Activated naive CD4-positive, alpha-beta T cell treated with anti-CD3 and anti-CD28 coated beads, Interleukin-2, amount 50 U/mL, for 72 hours (primary cell): ENCODE results near the gene TPGS2. TPM values are rescaled to one million over a fixed set of nuclear protein-coding genes. Genes with fewer than 3 reads are reported as not detected.
A peak's percentile ranks its signal among the peaks of the same experiment; 100 is the strongest.
"Not testable (repeated sequence)": the region's sequence is repeated elsewhere in the genome, so short reads cannot be mapped to it uniquely, and the experiment has no call there.

Source experiments
- ATAC-seq, 2 donors: fragments of 150-1000 bp; cut with Tn5 transposase; 2 replicates each; pipeline ENCODE4 v1.10.0; 2021; ENCODE audit warnings: mild to moderate bottlenecking in 2 of 2, moderate library complexity in 2 of 2
- DNase-seq, 2 donors: peaks; one replicate each; pipeline ENCODE4 v3.0.0; 2021 to 2022; ENCODE audit warnings: low spot score in 2 of 2
- H3K27ac Mint-ChIP-seq, 2 donors: one replicate each; pipeline ENCODE4 v1.8.0; 2022; ENCODE audit warnings: mild to moderate bottlenecking in 2 of 2, mixed read lengths in 2 of 2
- H3K36me3 Mint-ChIP-seq, 2 donors: one replicate each; pipeline ENCODE4 v1.8.0; 2022; ENCODE audit warnings: mixed read lengths in 2 of 2
- H3K9me3 Mint-ChIP-seq, 2 donors: one replicate each; pipeline ENCODE4 v1.8.0; 2022; ENCODE audit warnings: mixed read lengths in 2 of 2
- total RNA-seq, 2 donors: library from RNA; stranded (reverse); gene quantifications; one replicate each; pipeline ENCODE4 v1.2.3, GENCODE V29; 2022

Gene TPGS2
- total RNA-seq, 2 donors from 2014 or later = 52.8 to 99.0 TPM

- Mint-ChIP-seq H3K27ac (no peak overlapping the region), H3K9me3 (no peaks in the 10 kb centered on the region)
- no peak for ATAC-seq
Observed at GRCh38 chr18:36769172-36769571, 59.6 kb downstream of the TPGS2 start.

GRCh38 chr18:36766836-36767235, 62.0 kb downstream of the TPGS2 start:
- no peak for ATAC-seq
- DNase-seq = no peak
- Mint-ChIP-seq H3K27ac (no peak overlapping the region), H3K36me3 (no peaks in the 10 kb centered on the region), H3K9me3 (no peaks in the 10 kb centered on the region)

More at GRCh38 chr18:36769172-36769571, 59.6 kb downstream of the TPGS2 start:
- no peaks in the 10 kb centered on the region for H3K36me3 Mint-ChIP-seq
- DNase-seq = no peak

- not testable (repeated sequence) for H3K9me3 Mint-ChIP-seq, ATAC-seq, H3K36me3 Mint-ChIP-seq, DNase-seq, H3K27ac Mint-ChIP-seq
Observed at GRCh38 chr18:36762965-36763364, 65.8 kb downstream of the TPGS2 start.

- no peak for ATAC-seq
- H3K27ac Mint-ChIP-seq = no peak overlapping the region
- H3K9me3 Mint-ChIP-seq = no peaks in the 10 kb centered on the region
- no peak for DNase-seq
- H3K36me3 Mint-ChIP-seq = no peaks in the 10 kb centered on the region
Observed at GRCh38 chr18:36762074-36762473, 66.7 kb downstream of the TPGS2 start.

GRCh38 chr18:36761186-36761698, 67.6 kb downstream of the TPGS2 start:
- ATAC-seq = no peak

GRCh38 chr18:36760598-36760997, 68.2 kb downstream of the TPGS2 start:
- DNase-seq (no peak), ATAC-seq (no peak)
- H3K27ac Mint-ChIP-seq = no peak overlapping the region
- H3K9me3 Mint-ChIP-seq = no peaks in the 10 kb centered on the region
- no peaks in the 10 kb centered on the region for H3K36me3 Mint-ChIP-seq

More at GRCh38 chr18:36761186-36761698, 67.6 kb downstream of the TPGS2 start:
- H3K36me3 Mint-ChIP-seq = no peaks in the 10 kb centered on the region
- H3K27ac Mint-ChIP-seq = no peak overlapping the region
- no peak for DNase-seq
- no peaks in the 10 kb centered on the region for H3K9me3 Mint-ChIP-seq

GRCh38 chr18:36759167-36759776, 69.5 kb downstream of the TPGS2 start:
- ATAC-seq (no peak), DNase-seq (no peak)
- no peaks in the 10 kb centered on the region for H3K9me3 Mint-ChIP-seq
- no peaks in the 10 kb centered on the region for H3K36me3 Mint-ChIP-seq
- no peak overlapping the region for H3K27ac Mint-ChIP-seq

GRCh38 chr18:36758623-36759022, 70.2 kb downstream of the TPGS2 start:
- no peak for ATAC-seq

GRCh38 chr18:36757991-36758390, 70.8 kb downstream of the TPGS2 start:
- Mint-ChIP-seq H3K9me3 (no peaks in the 10 kb centered on the region), H3K36me3 (no peaks in the 10 kb centered on the region), H3K27ac (no peak overlapping the region)
- no peak for ATAC-seq
- no peak for DNase-seq

More at GRCh38 chr18:36758623-36759022, 70.2 kb downstream of the TPGS2 start:
- no peak for DNase-seq
- no peaks in the 10 kb centered on the region for H3K36me3 Mint-ChIP-seq
- no peaks in the 10 kb centered on the region for H3K9me3 Mint-ChIP-seq
- H3K27ac Mint-ChIP-seq = no peak overlapping the region

GRCh38 chr18:36757081-36757480, 71.7 kb downstream of the TPGS2 start:
- no peaks in the 10 kb centered on the region for H3K36me3 Mint-ChIP-seq
- no peak overlapping the region for H3K27ac Mint-ChIP-seq
- DNase-seq = no peak
- H3K9me3 Mint-ChIP-seq = no peaks in the 10 kb centered on the region
- no peak for ATAC-seq

- ATAC-seq = no peak
- DNase-seq = no peak
- H3K36me3 Mint-ChIP-seq = no peaks in the 10 kb centered on the region
Observed at GRCh38 chr18:36756242-36756641, 72.6 kb downstream of the TPGS2 start.

GRCh38 chr18:36752929-36753865, 75.6 kb downstream of the TPGS2 start:
- no peaks in the 10 kb centered on the region for H3K9me3 Mint-ChIP-seq
- DNase-seq (no peak), ATAC-seq (no peak)
- H3K36me3 Mint-ChIP-seq = no peaks in the 10 kb centered on the region
- no peak overlapping the region for H3K27ac Mint-ChIP-seq

More at GRCh38 chr18:36756242-36756641, 72.6 kb downstream of the TPGS2 start:
- Mint-ChIP-seq H3K27ac (no peak overlapping the region), H3K9me3 (no peaks in the 10 kb centered on the region)

- Mint-ChIP-seq H3K27ac (peak overlapping the region in 1 of 2 donors; percentile 26), H3K36me3 (no peaks in the 10 kb centered on the region), H3K9me3 (no peaks in the 10 kb centered on the region)
- ATAC-seq (no peak), DNase-seq (no peak)
Observed at GRCh38 chr18:36745219-36745975, 83.4 kb downstream of the TPGS2 start.

GRCh38 chr18:36744261-36744876, 84.4 kb downstream of the TPGS2 start:
- Mint-ChIP-seq H3K9me3 (no peaks in the 10 kb centered on the region), H3K27ac (peak overlapping the region in 1 of 2 donors; percentile 86), H3K36me3 (no peaks in the 10 kb centered on the region)
- no peak for ATAC-seq
- no peak for DNase-seq
